Mesenchymal stem cell (in vitro differentiated cells and primary cell): ENCODE data around the gene SIAH2.

Experiments used
- DNase-seq: peaks from one replicate; pipeline ENCODE4 v3.0.0-alpha.2; 2013
- H2AFZ ChIP-seq: one replicate; pipeline ENCODE4 v1.6.1; 2013; ENCODE audit warnings: low read depth, mild to moderate bottlenecking, control low read depth, inconsistent platforms, low read length, moderate library complexity
- H2AK5ac ChIP-seq: 2 replicates; pipeline ENCODE4 v1.6.1; 2013; ENCODE audit warnings: low read length, moderate library complexity, mild to moderate bottlenecking, inconsistent platforms; ENCODE audit not compliant: severe bottlenecking
- H2BK120ac ChIP-seq: one replicate; pipeline ENCODE4 v1.6.1; 2013; ENCODE audit warnings: low read depth, mild to moderate bottlenecking, inconsistent platforms, low read length, moderate library complexity
- H2BK12ac ChIP-seq, 2 experiments: one replicate each; pipeline ENCODE4 v1.6.1; 2013; ENCODE audit warnings: inconsistent platforms in 2 of 2, low read length in 2 of 2, mild to moderate bottlenecking in 2 of 2, moderate library complexity in 2 of 2, control low read depth in 1 of 2
- H2BK15ac ChIP-seq: one replicate; pipeline ENCODE4 v1.6.1; 2013; ENCODE audit warnings: mild to moderate bottlenecking, low read depth, inconsistent platforms; ENCODE audit not compliant: poor library complexity, severe bottlenecking
- H2BK5ac ChIP-seq: 2 replicates; pipeline ENCODE4 v1.6.1; 2013; ENCODE audit warnings: low read depth, mild to moderate bottlenecking, low read length, control low read depth, inconsistent platforms; ENCODE audit not compliant: poor library complexity, severe bottlenecking
- H3K14ac ChIP-seq, 2 experiments: one replicate each; pipeline ENCODE4 v1.6.1; 2013; ENCODE audit warnings: inconsistent platforms in 2 of 2, low read length in 2 of 2, control low read depth in 1 of 2, mild to moderate bottlenecking in 1 of 2, moderate library complexity in 1 of 2
- H3K18ac ChIP-seq, 2 experiments: one replicate each; pipeline ENCODE4 v1.6.1; 2013; ENCODE audit warnings: inconsistent platforms in 2 of 2, low read length in 2 of 2, control low read depth in 1 of 2, low read depth in 1 of 2, mild to moderate bottlenecking in 1 of 2
- H3K23ac ChIP-seq, 2 experiments: one replicate each; pipeline ENCODE4 v1.6.1; 2013; ENCODE audit warnings: inconsistent platforms in 2 of 2, low read length in 2 of 2, mild to moderate bottlenecking in 2 of 2, moderate library complexity in 2 of 2, control low read depth in 1 of 2
- H3K27ac ChIP-seq: 2 replicates; pipeline ENCODE4 v1.5.1; 2013; ENCODE audit warnings: mild to moderate bottlenecking, moderate library complexity, low read length, control low read depth, inconsistent platforms; ENCODE audit not compliant: poor library complexity, severe bottlenecking
- H3K27me3 ChIP-seq, 2 experiments: 2 replicates each; pipeline versions ENCODE4 v1.6.1 to v1.7.0; 2013; ENCODE audit warnings: low read length in 2 of 2, mild to moderate bottlenecking in 2 of 2, moderate library complexity in 2 of 2, control low read depth in 1 of 2, inconsistent platforms in 1 of 2; ENCODE audit not compliant: control insufficient read depth in 1 of 2, insufficient read depth in 1 of 2
- H3K36me3 ChIP-seq, 2 experiments: 2 replicates each; pipeline versions ENCODE4 v1.6.1 to v1.7.0; 2013; ENCODE audit warnings: low read length in 2 of 2, control low read depth in 1 of 2, inconsistent platforms in 1 of 2, low read depth in 1 of 2, mild to moderate bottlenecking in 1 of 2; ENCODE audit not compliant: insufficient read depth in 2 of 2, control insufficient read depth in 1 of 2
- H3K4ac ChIP-seq, 2 experiments: one replicate each; pipeline ENCODE4 v1.6.1; 2013; ENCODE audit warnings: inconsistent platforms in 2 of 2, low read length in 2 of 2, mild to moderate bottlenecking in 2 of 2, moderate library complexity in 2 of 2, control low read depth in 1 of 2, low read depth in 1 of 2
- H3K4me1 ChIP-seq: 2 replicates; pipeline ENCODE4 v1.6.1; 2013; ENCODE audit warnings: low read depth, low read length, control low read depth; ENCODE audit not compliant: control insufficient read depth, insufficient read depth
- H3K4me2 ChIP-seq: 2 replicates; pipeline ENCODE4 v1.6.1; 2013; ENCODE audit warnings: low read length, mild to moderate bottlenecking, inconsistent platforms; ENCODE audit not compliant: poor library complexity, severe bottlenecking
- H3K4me3 ChIP-seq, 2 experiments: 2 replicates each; pipeline versions ENCODE4 v1.5.1 to v1.7.0; 2013; ENCODE audit warnings: low read length in 2 of 2, mild to moderate bottlenecking in 2 of 2, control low read depth in 1 of 2, low read depth in 1 of 2; ENCODE audit not compliant: insufficient read depth in 1 of 2
- H3K79me1 ChIP-seq: replicated peaks from 2 replicates; pipeline ENCODE4 v1.6.1; 2013; ENCODE audit warnings: mild to moderate bottlenecking, control low read depth, low read length, inconsistent platforms; ENCODE audit not compliant: poor library complexity, severe bottlenecking
- H3K9ac ChIP-seq: 2 replicates; pipeline ENCODE4 v1.7.0; 2013; ENCODE audit warnings: mild to moderate bottlenecking, low read length, moderate library complexity
- H3K9me3 ChIP-seq: 2 replicates; pipeline ENCODE4 v1.7.0; 2013; ENCODE audit warnings: mild to moderate bottlenecking, low read length; ENCODE audit not compliant: control insufficient read depth
- H4K8ac ChIP-seq: one replicate; pipeline ENCODE4 v1.6.1; 2013; ENCODE audit warnings: inconsistent platforms, mild to moderate bottlenecking, low read length, moderate library complexity
- H4K91ac ChIP-seq: one replicate; pipeline ENCODE4 v1.6.1; 2013; ENCODE audit warnings: mild to moderate bottlenecking, low read length, inconsistent platforms
- WGBS: methylation state at CpG from one replicate; pipeline ENCODE4 v1.1.7; 2013; ENCODE audit warnings: mixed read lengths; 5-methylcytosine and 5-hydroxymethylcytosine counted together

Gene SIAH2

GRCh38 chr3:150789451-150789850, 26.5 kb upstream of the SIAH2 start:
- Histone ChIP-seq H3K36me3 (no peaks in the 10 kb centered on the region), H3K4me1 (no peaks in the 10 kb centered on the region)
- WGBS: 91% methylated on average over 4 of the region's 4 CpGs

GRCh38 chr3:150787741-150788370, 24.9 kb upstream of the SIAH2 start:
- peak overlapping the region in 1 of 2 experiments; percentile 19 for H3K4me3 ChIP-seq
- no peak overlapping the region for H3K4ac ChIP-seq
- DNase-seq: peak; percentile 68
- no peak overlapping the region for H2BK12ac ChIP-seq
- no peaks in the 10 kb centered on the region for H3K36me3 ChIP-seq
- H3K4me2 ChIP-seq: no peak overlapping the region
- H3K27ac ChIP-seq: no peak overlapping the region
- no peak overlapping the region for H2BK5ac ChIP-seq
- H4K8ac ChIP-seq: no peak overlapping the region
- no peak overlapping the region for H3K23ac ChIP-seq
- no peak overlapping the region for H2BK120ac ChIP-seq
- no peak overlapping the region for H3K18ac ChIP-seq
- no peak overlapping the region for H2BK15ac ChIP-seq
- no peaks in the 10 kb centered on the region for H3K27me3 ChIP-seq
- peaks cover 7% of the 10 kb centered on the region for H3K9me3 ChIP-seq
- H4K91ac ChIP-seq: no peak overlapping the region
- no peak overlapping the region for H2AFZ ChIP-seq
- H3K4me1 ChIP-seq: no peaks in the 10 kb centered on the region
- peak overlapping the region; percentile 27 for H3K9ac ChIP-seq
- WGBS: 4% methylated on average over 10 of the region's 10 CpGs
- no peak overlapping the region for H2AK5ac ChIP-seq
- H3K14ac ChIP-seq: no peak overlapping the region
- no peaks in the 10 kb centered on the region for H3K79me1 ChIP-seq

More at GRCh38 chr3:150789451-150789850, 26.5 kb upstream of the SIAH2 start:
- H3K4me3 ChIP-seq: no peak overlapping the region
- no peak overlapping the region for H3K9ac ChIP-seq
- no peak overlapping the region for H3K27ac ChIP-seq
- H2BK12ac ChIP-seq: no peak overlapping the region
- no peaks in the 10 kb centered on the region for H3K27me3 ChIP-seq
- H2BK120ac ChIP-seq: no peak overlapping the region
- no peak overlapping the region for H3K4ac ChIP-seq
- H4K91ac ChIP-seq: no peak overlapping the region
- no peak overlapping the region for H3K4me2 ChIP-seq
- no peak overlapping the region for H3K18ac ChIP-seq
- H2BK5ac ChIP-seq: no peak overlapping the region
- DNase-seq: no peak
- H4K8ac ChIP-seq: no peak overlapping the region
- no peaks in the 10 kb centered on the region for H3K79me1 ChIP-seq
- H3K9me3 ChIP-seq: peaks cover 7% of the 10 kb centered on the region
- H2AFZ ChIP-seq: no peak overlapping the region
- H3K23ac ChIP-seq: no peak overlapping the region
- no peak overlapping the region for H2BK15ac ChIP-seq
- no peak overlapping the region for H2AK5ac ChIP-seq
- no peak overlapping the region for H3K14ac ChIP-seq

GRCh38 chr3:150786791-150787190, 23.8 kb upstream of the SIAH2 start:
- Histone ChIP-seq H3K4me3 (no peak overlapping the region), H2BK15ac (no peak overlapping the region), H2BK12ac (no peak overlapping the region), H2BK5ac (no peak overlapping the region), H2AK5ac (no peak overlapping the region), H3K79me1 (no peaks in the 10 kb centered on the region), H3K4me1 (no peaks in the 10 kb centered on the region), H3K9me3 (peaks cover 7% of the 10 kb centered on the region), H3K4ac (no peak overlapping the region), H3K27ac (no peak overlapping the region), H2BK120ac (no peak overlapping the region), H3K4me2 (no peak overlapping the region), H2AFZ (no peak overlapping the region), H3K9ac (no peak overlapping the region), H3K23ac (no peak overlapping the region), H3K27me3 (no peaks in the 10 kb centered on the region), H3K14ac (no peak overlapping the region), H4K8ac (no peak overlapping the region), H3K18ac (no peak overlapping the region), H4K91ac (no peak overlapping the region), H3K36me3 (no peaks in the 10 kb centered on the region)
- DNase-seq: no peak

GRCh38 chr3:150784747-150785125, 21.8 kb upstream of the SIAH2 start:
- Histone ChIP-seq H3K18ac (no peak overlapping the region), H4K8ac (no peak overlapping the region), H3K4me3 (no peak overlapping the region), H2BK12ac (no peak overlapping the region), H2BK15ac (no peak overlapping the region), H3K79me1 (no peaks in the 10 kb centered on the region), H2BK120ac (no peak overlapping the region), H3K36me3 (no peaks in the 10 kb centered on the region), H3K9ac (no peak overlapping the region), H2AFZ (no peak overlapping the region), H2BK5ac (no peak overlapping the region), H3K4me2 (no peak overlapping the region), H3K4me1 (no peaks in the 10 kb centered on the region), H4K91ac (no peak overlapping the region), H3K9me3 (no peaks in the 10 kb centered on the region), H2AK5ac (no peak overlapping the region), H3K4ac (no peak overlapping the region), H3K23ac (no peak overlapping the region), H3K27me3 (no peaks in the 10 kb centered on the region), H3K14ac (no peak overlapping the region), H3K27ac (no peak overlapping the region)
- DNase-seq: no peak
